Renal cortical epithelial cell (primary cell): ENCODE data around the gene TMEM255B. TPM values are rescaled to one million over a fixed set of nuclear protein-coding genes. Genes with fewer than 3 reads are reported as not detected.
A peak's percentile ranks its signal among the peaks of the same experiment; 100 is the strongest.

ENCODE experiments used
- DNase-seq: peaks from one replicate; pipeline ENCODE4 v3.0.0-alpha.2; 2011; ENCODE audit warnings: low read depth
- total RNA-seq: library from RNA; depleted of rRNA; stranded (reverse); fragments of >200 nt; gene quantifications from 2 replicates; pipeline ENCODE4 v1.2.3, GENCODE V29; 2014

TMEM255B gene
- total RNA-seq, 1 donor from 2014 or later = 3.3 TPM

GRCh38 chr13:113846636-113847318, 87.8 kb downstream of the TMEM255B start:
- no peak for DNase-seq

- no peak for DNase-seq
Measured at GRCh38 chr13:113848020-113848419, 89.0 kb downstream of the TMEM255B start.

GRCh38 chr13:113848431-113849260, 89.6 kb downstream of the TMEM255B start:
- DNase-seq = no peak

- DNase-seq = peak; percentile 67
Measured at GRCh38 chr13:113849546-113849945, 90.5 kb downstream of the TMEM255B start.

GRCh38 chr13:113849981-113850721, 91.1 kb downstream of the TMEM255B start:
- no peak for DNase-seq

GRCh38 chr13:113850722-113851479, 91.9 kb downstream of the TMEM255B start:
- no peak for DNase-seq

GRCh38 chr13:113851480-113851803, 92.4 kb downstream of the TMEM255B start:
- DNase-seq = no peak

GRCh38 chr13:113851826-113852535, 93.0 kb downstream of the TMEM255B start:
- no peak for DNase-seq

- no peak for DNase-seq
Measured at GRCh38 chr13:113852536-113853517, 93.8 kb downstream of the TMEM255B start.

GRCh38 chr13:113853518-113854237, 94.7 kb downstream of the TMEM255B start:
- no peak for DNase-seq

- DNase-seq = no peak
Measured at GRCh38 chr13:113854238-113855011, 95.4 kb downstream of the TMEM255B start.

- no peak for DNase-seq
Measured at GRCh38 chr13:113855012-113855921, 96.2 kb downstream of the TMEM255B start.

GRCh38 chr13:113855931-113856715, 97.1 kb downstream of the TMEM255B start:
- no peak for DNase-seq

- DNase-seq = peak; percentile 61
Measured at GRCh38 chr13:113856716-113857065, 97.7 kb downstream of the TMEM255B start.

- no peak for DNase-seq
Measured at GRCh38 chr13:113857531-113858195, 98.6 kb downstream of the TMEM255B start.
